SU-DHL-6 (cell line): ENCODE results near the gene SETD1B.

Source experiments
- EZH2phosphoT487 ChIP-seq: fragments of 200-600 bp; sonication (generic), shearing (Covaris generic); conservative IDR thresholded peaks from 2 replicates; pipeline ENCODE4 v1.6.1; 2018; ENCODE audit warnings: mild to moderate bottlenecking, antibody characterized with exemption, low read length, moderate library complexity, mixed read lengths
- TF ChIP-seq, protein P1 (sequence below): fragments of 200-600 bp; sonication (generic); IDR thresholded peaks from one replicate; pipeline ENCODE4 v1.5.1; 2017; ENCODE audit warnings: antibody characterized with exemption, mild to moderate bottlenecking, low read length, moderate library complexity; ENCODE audit not compliant: insufficient read depth, poor library complexity, severe bottlenecking

- TF ChIP-seq, protein P1, sequence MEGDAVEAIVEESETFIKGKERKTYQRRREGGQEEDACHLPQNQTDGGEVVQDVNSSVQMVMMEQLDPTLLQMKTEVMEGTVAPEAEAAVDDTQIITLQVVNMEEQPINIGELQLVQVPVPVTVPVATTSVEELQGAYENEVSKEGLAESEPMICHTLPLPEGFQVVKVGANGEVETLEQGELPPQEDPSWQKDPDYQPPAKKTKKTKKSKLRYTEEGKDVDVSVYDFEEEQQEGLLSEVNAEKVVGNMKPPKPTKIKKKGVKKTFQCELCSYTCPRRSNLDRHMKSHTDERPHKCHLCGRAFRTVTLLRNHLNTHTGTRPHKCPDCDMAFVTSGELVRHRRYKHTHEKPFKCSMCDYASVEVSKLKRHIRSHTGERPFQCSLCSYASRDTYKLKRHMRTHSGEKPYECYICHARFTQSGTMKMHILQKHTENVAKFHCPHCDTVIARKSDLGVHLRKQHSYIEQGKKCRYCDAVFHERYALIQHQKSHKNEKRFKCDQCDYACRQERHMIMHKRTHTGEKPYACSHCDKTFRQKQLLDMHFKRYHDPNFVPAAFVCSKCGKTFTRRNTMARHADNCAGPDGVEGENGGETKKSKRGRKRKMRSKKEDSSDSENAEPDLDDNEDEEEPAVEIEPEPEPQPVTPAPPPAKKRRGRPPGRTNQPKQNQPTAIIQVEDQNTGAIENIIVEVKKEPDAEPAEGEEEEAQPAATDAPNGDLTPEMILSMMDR = no peak
- no peak for TF ChIP-seq EZH2phosphoT487
Measured at GRCh38 chr12:121807642-121808347, 4.0 kb downstream of the SETD1B start.
